ENCODE results near the gene IFT43. TPM values are rescaled to one million over a fixed set of nuclear protein-coding genes. Genes with fewer than 3 reads are reported as not detected.
A peak's percentile ranks its signal among the peaks of the same experiment; 100 is the strongest.

The IFT43 gene
- total RNA-seq, 1 experiment from 2014 or later: 20.3 TPM

- Histone ChIP-seq H3K27ac (ENCODE audit: low read depth, low read length, poor library complexity, severe bottlenecking) (no peak overlapping the region), H3K36me3 (ENCODE audit: insufficient read depth, low read length, poor library complexity, severe bottlenecking) (no peaks in the 10 kb centered on the region), H3K27me3 (replicated peaks; ENCODE audit: insufficient read depth, low read depth, low read length, poor library complexity) (peaks cover 68% of the 10 kb centered on the region), H3K9me3 (ENCODE audit: low read depth, low read length, poor library complexity, severe bottlenecking) (no peaks in the 10 kb centered on the region), H3K4me3 (ENCODE audit: low read depth, low read length, poor library complexity, severe bottlenecking) (no peak overlapping the region), H3K4me1 (ENCODE audit: insufficient read depth, low read length, poor library complexity, severe bottlenecking) (no peaks in the 10 kb centered on the region)
- POLR2A ChIA-PET (ENCODE audit: low non-redundant PET): no interaction called here
- CTCF ChIA-PET: no interaction called here
- intact Hi-C loops (cut with micrococcal nuclease; ENCODE audit: unreplicated experiment): no loop called here
- no peak for DNase-seq (ENCODE audit: low spot score)
- BruUV-seq (replicated peaks): no TSS peak
- TF ChIP-seq CTCF (conservative IDR thresholded peaks at IDR 0.05; ENCODE audit: low read depth, low read length) (no peak), EZH2 (IDR thresholded peaks at IDR 0.05; ENCODE audit: borderline replicate concordance, low read depth, low read length, poor library complexity, severe bottlenecking) (no peak)
Measured at GRCh38 chr14:76131071-76131965, 145.8 kb downstream of the IFT43 start.

- POLR2A ChIA-PET (ENCODE audit: low non-redundant PET): no interaction called here
- H3K27me3 ChIP-seq (replicated peaks; ENCODE audit: insufficient read depth, low read depth, low read length, poor library complexity): peaks cover 82% of the 10 kb centered on the region
Measured at GRCh38 chr14:76133103-76133502, 147.5 kb downstream of the IFT43 start.

More at GRCh38 chr14:76133103-76133502, 147.5 kb downstream of the IFT43 start:
- BruUV-seq (replicated peaks): no TSS peak
- Histone ChIP-seq H3K27ac (ENCODE audit: low read depth, low read length, poor library complexity, severe bottlenecking) (no peak overlapping the region), H3K36me3 (ENCODE audit: insufficient read depth, low read length, poor library complexity, severe bottlenecking) (no peaks in the 10 kb centered on the region), H3K9me3 (ENCODE audit: low read depth, low read length, poor library complexity, severe bottlenecking) (no peaks in the 10 kb centered on the region), H3K4me3 (ENCODE audit: low read depth, low read length, poor library complexity, severe bottlenecking) (no peak overlapping the region), H3K4me1 (ENCODE audit: insufficient read depth, low read length, poor library complexity, severe bottlenecking) (no peaks in the 10 kb centered on the region)
- intact Hi-C loops (cut with micrococcal nuclease; ENCODE audit: unreplicated experiment): no loop called here
- CTCF ChIA-PET: no interaction called here
- TF ChIP-seq EZH2 (IDR thresholded peaks at IDR 0.05; ENCODE audit: borderline replicate concordance, low read depth, low read length, poor library complexity, severe bottlenecking) (no peak), CTCF (conservative IDR thresholded peaks at IDR 0.05; ENCODE audit: low read depth, low read length) (no peak)
- DNase-seq (ENCODE audit: low spot score): peak; percentile 64

Other genes starting within 250 kb of the IFT43 start
- gene TGFB3, start 3.8 kb upstream of the IFT43 start, total RNA-seq (2021): 11.6 and 12.8 TPM in 2 replicates
- gene GPATCH2L, start 166.2 kb downstream of the IFT43 start, total RNA-seq (2021): 60.3 and 63.2 TPM in 2 replicates